Glomerular visceral epithelial cell (primary cell): ENCODE results near the gene PLET1.
"Not testable (repeated sequence)": the region's sequence is repeated elsewhere in the genome, so short reads cannot be mapped to it uniquely, and the experiment has no call there.

Experiments used
- DNase-seq: peaks from one replicate; pipeline ENCODE4 v3.0.0-alpha.2; 2016; ENCODE audit errors: extremely low spot score

PLET1 gene

DNA sequence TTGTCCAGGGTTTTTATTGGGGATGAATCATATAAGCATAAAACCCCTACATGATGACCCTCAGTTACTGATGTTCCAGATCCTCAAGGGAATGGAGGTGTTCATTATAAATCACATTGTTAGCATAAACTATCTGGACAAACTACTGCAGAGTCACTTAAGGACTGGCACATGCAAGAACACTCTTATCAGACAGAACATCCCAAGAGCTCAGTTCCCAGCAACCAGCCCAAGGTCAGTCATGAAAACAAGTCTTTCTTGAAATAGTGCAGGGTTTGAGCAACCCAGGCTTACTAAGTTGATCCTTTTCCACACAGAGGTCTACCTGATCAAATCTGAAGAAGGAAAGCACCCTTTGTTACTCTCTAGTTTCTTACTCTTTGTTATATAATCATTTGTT is 48.0 kb downstream of the PLET1 start:
- no peak for DNase-seq

DNA sequence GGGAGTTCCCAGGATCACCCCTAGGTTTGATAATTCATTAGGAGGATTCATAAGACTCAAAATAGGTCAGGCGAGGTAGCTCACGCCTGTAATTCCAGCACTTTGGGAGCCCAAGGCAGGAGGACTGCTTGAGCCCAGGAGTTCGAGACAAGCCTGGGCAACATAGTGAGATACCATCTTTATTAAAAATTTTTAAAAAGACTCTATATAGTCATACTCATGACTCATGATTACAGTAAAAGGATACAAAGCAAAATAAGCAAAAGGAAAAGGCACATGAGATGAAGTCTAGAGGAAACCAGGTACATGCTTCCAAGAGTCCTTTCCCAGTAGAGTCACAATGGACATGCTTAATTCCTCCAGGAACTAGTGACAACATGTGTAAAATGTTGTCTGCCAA is 48.4 kb downstream of the PLET1 start:
- DNase-seq, result no peak

DNA sequence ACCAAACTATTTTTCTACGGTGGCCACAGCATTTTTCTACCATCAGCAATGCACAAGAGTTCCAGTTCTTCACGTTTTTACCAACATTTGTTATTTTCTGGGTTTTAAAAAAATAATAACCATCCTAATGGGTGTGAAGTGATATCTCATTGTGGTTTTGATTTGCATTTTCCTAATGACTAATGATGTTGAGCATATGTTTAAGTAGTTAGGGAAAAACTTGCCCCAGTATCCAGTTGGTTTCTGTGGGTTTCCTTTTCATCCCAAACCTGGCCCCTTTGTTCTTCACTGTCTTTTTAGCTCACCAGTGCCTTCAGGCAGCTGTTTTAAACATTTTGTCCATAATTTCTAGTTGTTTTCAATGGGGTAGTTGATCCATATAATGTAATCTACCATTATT is 49.1 kb downstream of the PLET1 start:
- no peak for DNase-seq

DNA sequence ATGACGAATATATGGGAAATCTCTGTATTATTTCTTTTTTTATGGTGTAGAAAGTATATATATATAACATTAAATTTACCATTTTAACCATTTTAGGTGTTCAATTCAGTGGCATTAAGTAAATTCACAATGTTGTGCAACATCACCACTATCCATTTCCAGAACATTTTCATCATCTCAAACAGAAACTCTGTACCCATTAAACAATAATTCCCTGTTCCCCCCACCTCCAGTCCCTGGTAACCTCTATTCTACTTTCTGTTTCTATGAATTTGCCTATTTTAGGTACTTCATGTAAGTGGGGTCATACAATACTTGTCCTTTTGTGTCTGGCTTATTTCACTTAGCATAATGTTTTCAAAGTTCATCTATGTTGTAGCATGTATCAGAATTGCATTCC is 49.8 kb downstream of the PLET1 start:
- no peak for DNase-seq

DNA sequence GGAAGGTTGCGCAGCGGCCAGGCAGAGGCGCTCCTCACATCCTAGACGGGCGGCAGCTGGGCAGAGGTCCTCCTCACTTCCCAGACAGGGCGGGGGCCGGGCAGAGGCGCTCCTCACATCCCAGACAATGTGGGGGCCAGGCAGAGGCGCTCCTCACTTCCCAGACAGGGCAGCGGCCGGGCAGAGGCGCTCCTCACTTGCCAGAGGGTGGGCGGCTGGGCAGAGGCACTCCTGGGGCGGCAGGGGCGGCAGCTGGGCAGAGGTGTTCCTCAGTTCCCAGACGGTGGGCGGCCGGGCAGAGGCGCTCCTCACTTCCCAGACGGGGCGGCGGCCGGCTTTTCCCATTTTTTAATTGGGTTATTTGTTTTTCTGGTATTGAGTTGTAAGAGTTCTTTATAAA is 54.6 kb downstream of the PLET1 start:
- no peak for DNase-seq

DNA sequence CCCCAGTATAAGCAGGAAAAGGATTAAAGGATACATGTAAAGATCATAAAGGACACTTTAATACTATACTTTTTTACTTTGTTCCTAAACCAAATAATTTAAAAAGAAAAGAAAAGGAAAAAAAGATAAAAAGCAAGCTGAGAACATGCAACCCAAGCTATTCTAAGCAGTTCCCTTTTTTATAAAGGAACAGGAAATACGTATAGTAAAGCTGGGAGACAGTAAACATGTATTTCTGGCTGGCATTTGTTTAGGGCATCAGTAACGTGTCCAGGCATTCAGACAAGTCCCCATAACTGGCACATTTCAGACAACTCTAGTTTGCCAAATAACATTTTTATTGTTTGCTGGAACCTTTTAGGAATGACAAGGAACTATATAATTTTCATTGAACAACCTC is 60.4 kb downstream of the PLET1 start:
- DNase-seq, result no peak

DNA sequence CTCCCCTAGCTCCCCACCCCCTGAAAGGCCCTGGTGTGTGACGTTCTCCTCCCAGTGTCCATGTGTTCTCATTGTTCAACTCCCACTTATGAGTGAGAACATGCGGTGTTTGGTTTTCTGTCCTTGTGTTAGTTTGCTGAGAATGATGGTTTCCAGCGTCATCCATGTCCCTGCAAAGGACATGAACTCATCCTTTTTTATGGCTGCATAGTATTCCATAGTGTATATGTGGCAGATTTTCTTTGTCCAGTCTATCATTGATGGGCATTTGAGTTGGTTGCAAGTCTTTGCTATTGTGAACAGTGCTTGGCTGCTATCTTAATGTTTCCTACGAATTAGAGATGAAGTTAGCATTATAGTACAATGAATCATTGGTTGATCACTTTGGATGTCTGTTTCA is 61.6 kb downstream of the PLET1 start:
- DNase-seq, result not testable (repeated sequence)
